ENCODE measurements around the gene CDC25B.
A peak's percentile ranks its signal among the peaks of the same experiment; 100 is the strongest.

The CDC25B gene

GRCh38 chr20:3768342-3769130 lies 27.6 kb upstream of the CDC25B start:
- peak; percentile 45 for TF ChIP-seq CTCF (IDR thresholded peaks at IDR 0.05; ENCODE audit: insufficient read depth, low read depth, low read length, missing control alignments)
- peak overlapping the region; percentile 81 for H3K4me3 ChIP-seq (ENCODE audit: low read length)
- peak; percentile 77 for DNase-seq (ENCODE audit: low read depth)

GRCh38 chr20:3771552-3772058 lies 24.5 kb upstream of the CDC25B start:
- no peak for DNase-seq (ENCODE audit: low read depth)
- no peak for TF ChIP-seq CTCF (IDR thresholded peaks at IDR 0.05; ENCODE audit: insufficient read depth, low read depth, low read length, missing control alignments)

GRCh38 chr20:3775457-3776108 lies 20.5 kb upstream of the CDC25B start:
- H3K4me3 ChIP-seq (ENCODE audit: low read length): no peak overlapping the region
- TF ChIP-seq CTCF (IDR thresholded peaks at IDR 0.05; ENCODE audit: insufficient read depth, low read depth, low read length, missing control alignments): no peak
- no peak for DNase-seq (ENCODE audit: low read depth)

More at GRCh38 chr20:3771552-3772058, 24.5 kb upstream of the CDC25B start:
- no peak overlapping the region for H3K4me3 ChIP-seq (ENCODE audit: low read length)

- no peak for TF ChIP-seq CTCF (IDR thresholded peaks at IDR 0.05; ENCODE audit: insufficient read depth, low read depth, low read length, missing control alignments)
- peak overlapping the region; percentile 47 for H3K4me3 ChIP-seq (ENCODE audit: low read length)
- DNase-seq (ENCODE audit: low read depth): no peak
Measured at GRCh38 chr20:3777381-3777715, 18.8 kb upstream of the CDC25B start.

- peak; percentile 47 for DNase-seq (ENCODE audit: low read depth)
- peak overlapping the region; percentile 47 for H3K4me3 ChIP-seq (ENCODE audit: low read length)
- TF ChIP-seq CTCF (IDR thresholded peaks at IDR 0.05; ENCODE audit: insufficient read depth, low read depth, low read length, missing control alignments): no peak
Measured at GRCh38 chr20:3777716-3778629, 18.1 kb upstream of the CDC25B start.

- no peak for DNase-seq (ENCODE audit: low read depth)
- no peak overlapping the region for H3K4me3 ChIP-seq (ENCODE audit: low read length)
- TF ChIP-seq CTCF (IDR thresholded peaks at IDR 0.05; ENCODE audit: insufficient read depth, low read depth, low read length, missing control alignments): no peak
Measured at GRCh38 chr20:3778976-3779375, 17.1 kb upstream of the CDC25B start.
